ENCODE measurements around the gene LILRB5. TPM values are rescaled to one million over a fixed set of nuclear protein-coding genes. Genes with fewer than 3 reads are reported as not detected.

LILRB5 gene
- total RNA-seq, 1 experiment from 2014 or later, result 0.05 TPM

DNA sequence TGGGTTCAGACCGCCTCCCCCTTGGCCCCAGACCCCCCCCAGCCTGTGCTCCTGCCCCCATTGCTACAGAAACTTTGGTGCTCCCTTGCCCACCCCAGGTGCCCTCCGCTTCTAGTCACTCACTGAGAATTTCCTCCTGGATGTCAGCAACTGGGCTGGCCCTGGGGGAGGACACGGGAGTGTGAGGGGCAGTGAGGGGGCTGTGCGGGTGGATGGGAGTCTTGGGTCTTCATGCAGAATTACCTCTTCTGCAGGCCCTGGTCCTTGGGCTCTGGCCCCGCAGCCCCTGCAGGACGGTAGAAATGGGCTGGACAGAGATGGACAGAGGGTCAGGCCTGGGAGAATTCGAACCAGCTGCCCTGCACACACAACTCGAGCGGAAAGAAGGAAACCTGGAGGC is 4.8 kb downstream of the LILRB5 start:
- ChIA-PET POLR2A (interaction anchor here (0.6 kb wide), 1 partner anchor 271 kb away, joined by 3 read pairs; no protein-coding TSS in a partner anchor), CTCF (no interaction called here)
- no peak for DNase-seq (ENCODE audit: low read depth, low spot score)
- no peak overlapping the region for H3K27ac ChIP-seq (ENCODE audit: low read length)
- no peaks in the 10 kb centered on the region for H3K36me3 ChIP-seq (ENCODE audit: control insufficient read depth, insufficient read depth, low read length)
- H3K4me3 ChIP-seq (ENCODE audit: low read depth in 2 of 2, low read length in 2 of 2), result no peak overlapping the region
- peaks cover 3% of the 10 kb centered on the region for H3K27me3 ChIP-seq (ENCODE audit: control insufficient read depth, insufficient read depth, low read length)
- in situ Hi-C loops (cut with HindIII; ENCODE audit: low pct_unique_long_range_greater_than_20kb, low sequenced_read_pairs), result no loop called here
- intact Hi-C loops (cut with micrococcal nuclease; ENCODE audit: unreplicated experiment), result no loop called here
- no peaks in the 10 kb centered on the region for H3K9me3 ChIP-seq (ENCODE audit: control insufficient read depth, insufficient read depth, low read depth, low read length)
- H3K4me1 ChIP-seq (ENCODE audit: control insufficient read depth, insufficient read depth, low read length), result no peaks in the 10 kb centered on the region; the same call in 1 of the 2 replicates
- no peak for ATAC-seq
- BruUV-seq (replicated peaks), result no TSS peak
- TF ChIP-seq SIN3A (IDR thresholded peaks at IDR 0.05; ENCODE audit: borderline replicate concordance, insufficient read depth, low read depth, low read length), result no peak
- TF ChIP-seq, protein P1, sequence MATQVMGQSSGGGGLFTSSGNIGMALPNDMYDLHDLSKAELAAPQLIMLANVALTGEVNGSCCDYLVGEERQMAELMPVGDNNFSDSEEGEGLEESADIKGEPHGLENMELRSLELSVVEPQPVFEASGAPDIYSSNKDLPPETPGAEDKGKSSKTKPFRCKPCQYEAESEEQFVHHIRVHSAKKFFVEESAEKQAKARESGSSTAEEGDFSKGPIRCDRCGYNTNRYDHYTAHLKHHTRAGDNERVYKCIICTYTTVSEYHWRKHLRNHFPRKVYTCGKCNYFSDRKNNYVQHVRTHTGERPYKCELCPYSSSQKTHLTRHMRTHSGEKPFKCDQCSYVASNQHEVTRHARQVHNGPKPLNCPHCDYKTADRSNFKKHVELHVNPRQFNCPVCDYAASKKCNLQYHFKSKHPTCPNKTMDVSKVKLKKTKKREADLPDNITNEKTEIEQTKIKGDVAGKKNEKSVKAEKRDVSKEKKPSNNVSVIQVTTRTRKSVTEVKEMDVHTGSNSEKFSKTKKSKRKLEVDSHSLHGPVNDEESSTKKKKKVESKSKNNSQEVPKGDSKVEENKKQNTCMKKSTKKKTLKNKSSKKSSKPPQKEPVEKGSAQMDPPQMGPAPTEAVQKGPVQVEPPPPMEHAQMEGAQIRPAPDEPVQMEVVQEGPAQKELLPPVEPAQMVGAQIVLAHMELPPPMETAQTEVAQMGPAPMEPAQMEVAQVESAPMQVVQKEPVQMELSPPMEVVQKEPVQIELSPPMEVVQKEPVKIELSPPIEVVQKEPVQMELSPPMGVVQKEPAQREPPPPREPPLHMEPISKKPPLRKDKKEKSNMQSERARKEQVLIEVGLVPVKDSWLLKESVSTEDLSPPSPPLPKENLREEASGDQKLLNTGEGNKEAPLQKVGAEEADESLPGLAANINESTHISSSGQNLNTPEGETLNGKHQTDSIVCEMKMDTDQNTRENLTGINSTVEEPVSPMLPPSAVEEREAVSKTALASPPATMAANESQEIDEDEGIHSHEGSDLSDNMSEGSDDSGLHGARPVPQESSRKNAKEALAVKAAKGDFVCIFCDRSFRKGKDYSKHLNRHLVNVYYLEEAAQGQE (IDR thresholded peaks at IDR 0.05; ENCODE audit: insufficient read depth in 1 of 2, low read depth in 2 of 2, low read length in 1 of 2), result no peak
- TF ChIP-seq, protein P2, sequence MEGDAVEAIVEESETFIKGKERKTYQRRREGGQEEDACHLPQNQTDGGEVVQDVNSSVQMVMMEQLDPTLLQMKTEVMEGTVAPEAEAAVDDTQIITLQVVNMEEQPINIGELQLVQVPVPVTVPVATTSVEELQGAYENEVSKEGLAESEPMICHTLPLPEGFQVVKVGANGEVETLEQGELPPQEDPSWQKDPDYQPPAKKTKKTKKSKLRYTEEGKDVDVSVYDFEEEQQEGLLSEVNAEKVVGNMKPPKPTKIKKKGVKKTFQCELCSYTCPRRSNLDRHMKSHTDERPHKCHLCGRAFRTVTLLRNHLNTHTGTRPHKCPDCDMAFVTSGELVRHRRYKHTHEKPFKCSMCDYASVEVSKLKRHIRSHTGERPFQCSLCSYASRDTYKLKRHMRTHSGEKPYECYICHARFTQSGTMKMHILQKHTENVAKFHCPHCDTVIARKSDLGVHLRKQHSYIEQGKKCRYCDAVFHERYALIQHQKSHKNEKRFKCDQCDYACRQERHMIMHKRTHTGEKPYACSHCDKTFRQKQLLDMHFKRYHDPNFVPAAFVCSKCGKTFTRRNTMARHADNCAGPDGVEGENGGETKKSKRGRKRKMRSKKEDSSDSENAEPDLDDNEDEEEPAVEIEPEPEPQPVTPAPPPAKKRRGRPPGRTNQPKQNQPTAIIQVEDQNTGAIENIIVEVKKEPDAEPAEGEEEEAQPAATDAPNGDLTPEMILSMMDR (IDR thresholded peaks at IDR 0.05), result no peak
- TF ChIP-seq POLR2AphosphoS5 (IDR thresholded peaks at IDR 0.05; ENCODE audit: low read depth, low read length), result no peak
- TF ChIP-seq TCF7L2 (IDR thresholded peaks at IDR 0.05; ENCODE audit: low read depth, low read length), result no peak

DNA sequence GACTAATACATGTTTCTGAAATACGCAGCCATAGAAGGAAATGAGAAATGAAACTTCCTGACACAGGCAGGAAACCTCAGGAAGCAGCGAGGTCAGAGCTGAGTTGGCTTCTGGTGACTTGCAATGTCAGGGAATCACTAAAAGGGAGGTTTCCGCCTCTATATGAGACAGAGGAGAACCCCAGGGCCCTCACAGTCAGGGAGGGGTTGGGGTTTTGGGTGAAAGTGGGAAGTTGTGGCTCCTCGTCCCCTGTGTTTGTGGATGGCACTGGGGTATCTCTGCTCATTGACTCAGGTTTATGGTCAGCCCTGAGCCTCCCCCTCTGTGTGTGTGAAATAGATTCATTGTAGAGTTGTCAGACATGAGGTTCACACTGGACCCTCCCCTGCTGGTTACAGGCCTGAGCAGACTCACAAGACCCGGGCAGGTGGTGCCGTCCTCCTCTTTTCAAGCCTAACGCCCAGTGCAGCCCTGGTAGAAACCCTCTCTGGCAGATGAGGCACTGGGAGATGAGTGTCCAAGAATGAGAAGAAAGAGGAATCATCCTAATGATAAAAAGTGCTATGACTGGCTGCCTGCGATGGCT is 9.0 kb downstream of the LILRB5 start:
- CTCF ChIA-PET, result interaction anchor here (0.6 kb wide), 1 partner anchor 49 kb away, joined by 3 read pairs; no protein-coding TSS in a partner anchor
- no peak overlapping the region for H3K4me3 ChIP-seq (ENCODE audit: low read depth in 2 of 2, low read length in 2 of 2)
- POLR2A ChIA-PET, result interaction anchor here (0.6 kb wide), 1 partner anchor 36 kb away, joined by 8 read pairs; no protein-coding TSS in a partner anchor
- peaks cover 3% of the 10 kb centered on the region; the same call in 1 of the 2 replicates for H3K27me3 ChIP-seq (ENCODE audit: control insufficient read depth, insufficient read depth, low read length)
- no peaks in the 10 kb centered on the region for H3K36me3 ChIP-seq (ENCODE audit: control insufficient read depth, insufficient read depth, low read length)
- no peaks in the 10 kb centered on the region for H3K4me1 ChIP-seq (ENCODE audit: control insufficient read depth, insufficient read depth, low read length)
- no peak overlapping the region for H3K27ac ChIP-seq (ENCODE audit: low read length)
- ATAC-seq, result peak; percentile 5; the same call in 1 of the 2 replicates
- in situ Hi-C loops (cut with HindIII; ENCODE audit: low pct_unique_long_range_greater_than_20kb, low sequenced_read_pairs) (no loop called here), intact Hi-C loops (cut with micrococcal nuclease; ENCODE audit: unreplicated experiment) (no loop called here)
- no peaks in the 10 kb centered on the region for H3K9me3 ChIP-seq (ENCODE audit: control insufficient read depth, insufficient read depth, low read depth, low read length)
- TF ChIP-seq TCF7L2 (IDR thresholded peaks at IDR 0.05; ENCODE audit: low read depth, low read length), result no peak
- no peak for TF ChIP-seq POLR2AphosphoS5 (IDR thresholded peaks at IDR 0.05; ENCODE audit: low read depth, low read length)
- TF ChIP-seq SIN3A (IDR thresholded peaks at IDR 0.05; ENCODE audit: borderline replicate concordance, insufficient read depth, low read depth, low read length), result no peak
- TF ChIP-seq, protein P1 (IDR thresholded peaks at IDR 0.05; ENCODE audit: insufficient read depth in 1 of 2, low read depth in 2 of 2, low read length in 1 of 2), result no peak
- TF ChIP-seq, protein P2 (IDR thresholded peaks at IDR 0.05), result no peak
- BruUV-seq (replicated peaks), result no TSS peak
- DNase-seq (ENCODE audit: low read depth, low spot score), result no peak
